Stimulated activated CD4-positive, alpha-beta T cell treated with anti-CD3 and anti-CD28 coated beads, Interleukin-2, amount 100 ng/mL, for 48 hours (primary cell): Measurements from ENCODE around the gene SEPTIN5.

Experiments used
- DNase-seq, 2 donors: peaks; one replicate each; pipeline ENCODE4 v3.0.0-alpha.2; 2020

SEPTIN5 gene

GRCh38 chr22:19762568-19763457 is 48.5 kb downstream of the SEPTIN5 start:
- no peak for DNase-seq

- no peak for DNase-seq
These were observed 49.4 kb downstream of the SEPTIN5 start for GRCh38 chr22:19763458-19764298.

DNA sequence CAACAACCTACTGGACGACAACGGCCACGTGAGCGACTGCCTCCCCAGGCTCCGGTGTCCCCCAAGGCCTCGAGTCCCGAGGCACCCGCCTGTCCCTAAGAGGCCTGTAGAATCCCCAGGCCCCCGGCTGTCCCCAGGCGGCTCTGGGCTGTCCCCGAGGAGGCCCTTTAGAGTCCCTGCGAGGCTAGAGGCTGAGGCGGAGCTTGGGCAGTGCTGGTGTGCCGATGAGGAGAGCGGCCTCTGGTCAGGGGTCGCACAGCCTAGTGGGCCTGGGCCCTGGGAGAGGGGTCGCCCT is 49.9 kb downstream of the SEPTIN5 start:
- DNase-seq: no peak

DNA sequence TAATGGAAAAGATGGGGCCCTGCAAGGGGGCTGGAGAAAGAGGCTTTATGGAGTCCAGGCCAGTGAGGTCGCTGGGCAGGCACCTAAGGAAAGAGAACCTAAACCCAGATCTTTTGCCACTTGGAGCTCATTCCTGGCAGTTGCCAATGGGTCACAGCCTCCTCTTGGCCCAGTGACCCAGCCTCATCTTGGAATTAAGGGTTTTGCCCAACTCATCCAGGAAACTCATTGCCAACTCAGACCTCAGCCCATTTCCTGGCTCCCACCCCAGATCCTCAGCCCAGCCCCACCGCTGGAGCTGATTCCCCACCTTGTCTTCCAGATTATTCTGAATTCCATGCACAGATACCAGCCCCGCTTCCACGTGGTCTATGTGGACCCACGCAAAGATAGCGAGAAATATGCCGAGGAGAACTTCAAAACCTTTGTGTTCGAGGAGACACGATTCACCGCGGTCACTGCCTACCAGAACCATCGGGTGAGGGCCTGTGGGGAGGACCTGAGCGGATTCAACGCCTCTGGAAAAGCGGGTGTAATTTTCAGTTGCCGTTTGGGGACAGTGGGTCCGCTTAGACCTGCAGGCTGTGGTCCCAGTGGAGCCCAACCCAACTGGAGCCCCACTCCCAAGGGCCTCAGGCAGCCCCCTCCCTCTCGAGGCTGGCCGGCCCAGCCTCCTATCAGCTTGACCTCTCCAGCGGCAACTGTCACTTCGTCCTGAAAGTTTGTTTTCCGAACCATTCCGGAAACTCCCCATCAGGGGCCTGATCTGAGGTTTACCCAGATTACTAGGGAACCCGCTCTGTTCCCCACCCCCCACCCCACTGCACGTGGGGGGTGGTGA is 50.6 kb downstream of the SEPTIN5 start:
- no peak for DNase-seq

- DNase-seq: no peak
These were observed 51.4 kb downstream of the SEPTIN5 start for GRCh38 chr22:19765477-19766239.

- DNase-seq: no peak
These were observed 51.9 kb downstream of the SEPTIN5 start for GRCh38 chr22:19766240-19766510.

- DNase-seq: peak; percentile 30 to 40
These were observed 52.5 kb downstream of the SEPTIN5 start for GRCh38 chr22:19766511-19767426.

DNA sequence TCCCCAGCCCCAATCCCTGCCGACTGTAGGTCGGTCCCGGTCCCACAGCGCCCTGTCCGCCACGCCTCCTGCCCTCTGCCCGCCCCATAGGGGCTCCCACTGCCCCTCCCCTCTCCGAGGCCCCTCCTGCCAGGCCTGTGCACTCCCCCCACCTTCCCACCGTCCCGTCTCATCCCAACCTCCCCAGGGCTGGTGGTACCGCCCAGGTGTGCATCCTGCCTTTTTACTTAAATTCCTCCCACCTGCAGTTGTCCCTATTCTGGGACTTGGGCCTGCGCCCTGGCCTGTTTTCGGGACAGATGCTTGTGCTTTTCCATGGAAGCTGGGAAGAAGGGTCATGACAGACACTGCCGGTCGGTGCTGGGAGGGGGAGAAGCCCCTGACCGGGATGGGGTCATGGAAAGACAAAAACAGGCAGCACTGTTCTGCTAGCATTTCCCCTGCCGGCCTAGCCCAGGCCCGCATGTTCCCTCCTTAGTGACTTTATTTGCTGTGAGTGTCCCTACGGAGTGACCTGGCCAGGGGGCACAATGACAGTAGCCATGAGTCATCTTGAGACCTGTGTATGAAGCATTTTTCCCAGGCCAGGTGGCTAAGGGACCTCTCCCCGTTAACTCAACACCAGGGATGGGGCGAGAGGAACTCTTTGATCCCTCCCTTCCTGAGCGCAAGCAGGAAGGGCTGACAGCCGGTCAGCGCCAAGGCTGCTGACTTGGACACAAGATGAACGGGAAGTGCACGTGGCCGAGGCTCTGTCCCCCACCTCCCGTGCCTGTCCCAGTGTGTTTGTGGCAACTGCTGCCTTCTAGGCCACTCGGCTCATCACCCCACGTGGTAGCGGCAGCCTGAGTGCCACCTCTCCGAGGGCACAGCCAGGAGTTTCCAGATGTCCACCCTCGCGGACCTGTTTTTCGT is 53.4 kb downstream of the SEPTIN5 start:
- DNase-seq: no peak

DNA sequence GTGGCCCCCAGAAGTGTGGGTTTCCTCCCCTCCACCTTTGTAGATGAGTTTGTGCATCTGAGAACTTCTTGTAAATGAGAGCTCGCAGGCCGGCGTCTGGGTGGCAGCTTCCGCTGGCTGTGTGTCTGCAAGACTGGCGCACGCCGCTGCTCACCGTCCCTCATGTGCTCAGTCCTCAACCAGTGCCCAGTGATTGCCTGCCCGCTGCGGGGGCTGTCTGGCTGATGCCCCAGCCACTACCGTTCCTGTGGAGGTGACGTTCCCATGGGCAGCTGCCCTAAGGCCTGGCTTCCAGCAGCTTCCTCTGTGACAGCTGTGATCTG is 55.1 kb downstream of the SEPTIN5 start:
- DNase-seq: no peak

DNA sequence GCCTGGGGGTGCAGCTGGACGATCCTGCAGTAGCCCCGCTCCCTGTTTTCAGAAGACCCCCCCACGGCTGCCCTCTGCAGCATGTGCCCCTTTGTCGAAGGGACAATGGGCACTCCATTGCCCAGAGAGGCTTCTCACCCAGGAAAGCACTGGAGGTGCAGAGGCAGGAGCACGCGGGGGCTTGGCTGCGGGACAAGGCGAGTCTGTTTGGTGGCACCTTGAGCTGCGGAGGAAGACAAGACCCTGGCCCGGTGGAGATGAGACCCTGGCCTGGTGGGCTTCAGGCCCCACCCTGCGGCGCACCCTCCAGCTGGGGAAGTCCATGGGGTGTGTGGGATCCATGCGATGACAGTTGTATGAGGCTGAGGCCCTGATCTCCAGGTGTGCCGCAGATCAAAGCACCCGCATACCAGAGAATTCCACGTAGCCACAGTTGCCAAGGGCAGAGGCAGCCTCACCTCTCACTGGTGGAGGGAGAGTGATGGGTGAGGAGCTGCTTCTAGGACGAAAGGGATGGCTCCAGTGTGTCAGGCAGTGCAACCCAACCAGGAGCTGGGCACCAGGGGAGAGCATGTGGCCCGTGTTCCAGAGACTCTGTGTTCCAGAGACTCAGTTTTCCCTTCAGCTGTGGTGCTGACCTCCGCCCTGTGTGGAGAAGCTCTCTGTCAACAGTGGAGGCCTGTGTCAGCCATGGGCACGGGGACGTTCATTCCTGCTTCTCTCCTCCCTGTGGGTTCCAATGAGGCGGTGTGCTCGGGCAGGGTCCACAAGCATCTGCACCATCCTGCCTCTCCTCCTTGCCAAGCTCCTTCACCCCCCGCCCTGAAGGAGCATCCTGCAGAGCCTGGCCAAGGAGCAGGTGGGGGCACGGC is 56.3 kb downstream of the SEPTIN5 start:
- no peak for DNase-seq

GRCh38 chr22:19772422-19772672 is 58.0 kb downstream of the SEPTIN5 start:
- no peak for DNase-seq
